Stimulated activated CD4-positive, alpha-beta T cell treated with anti-CD3 and anti-CD28 coated beads, Interleukin-15, amount 100 ng/mL, for 24 hours (primary cell): ENCODE results near the gene GUCY1A2.
"Not testable (repeated sequence)": the region's sequence is repeated elsewhere in the genome, so short reads cannot be mapped to it uniquely, and the experiment has no call there.

Experiments used
- DNase-seq: peaks from one replicate; pipeline ENCODE4 v3.0.0-alpha.2; 2020

The GUCY1A2 gene

DNA sequence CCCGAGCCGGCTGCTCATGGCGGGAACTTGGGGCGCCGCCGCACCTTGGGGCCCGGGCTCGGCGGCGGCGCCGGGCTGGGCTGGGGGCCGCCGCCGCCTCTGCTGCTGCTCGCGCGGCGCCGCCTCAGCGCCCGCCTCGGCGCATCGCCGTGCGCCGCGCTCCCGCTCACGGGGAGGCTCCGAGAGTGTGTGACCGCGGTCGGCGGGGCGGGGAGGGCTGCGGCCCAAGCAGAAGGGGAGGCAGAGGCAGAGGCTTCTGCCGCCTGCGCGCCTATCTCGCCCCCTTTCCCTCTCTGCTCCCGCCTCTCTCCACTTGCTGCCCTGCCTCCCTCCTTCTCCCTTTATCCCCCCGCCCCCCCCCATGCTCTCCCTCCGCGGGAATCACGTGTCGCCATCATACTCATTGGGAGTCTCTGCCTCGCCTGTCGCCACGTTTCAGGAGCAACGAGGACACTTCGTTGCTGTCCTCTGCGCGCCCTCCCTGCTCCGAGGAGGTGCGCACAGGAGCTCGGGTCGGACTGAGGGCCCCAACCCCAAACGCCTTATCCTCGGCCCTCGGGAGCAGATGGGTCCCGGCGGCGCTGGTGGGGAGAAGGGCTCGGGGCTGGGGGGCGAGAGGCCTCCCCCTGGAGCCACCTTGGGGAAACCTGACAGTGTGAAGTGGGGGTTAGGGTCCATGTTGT, at the start of gene GUCY1A2:
Gene GUCY1A2 (minus strand): TSS at position 258 of the 683 bp plus-strand sequence. CDS start 421 bp downstream, outside the sequence.
- peak; percentile 3 for DNase-seq

DNA sequence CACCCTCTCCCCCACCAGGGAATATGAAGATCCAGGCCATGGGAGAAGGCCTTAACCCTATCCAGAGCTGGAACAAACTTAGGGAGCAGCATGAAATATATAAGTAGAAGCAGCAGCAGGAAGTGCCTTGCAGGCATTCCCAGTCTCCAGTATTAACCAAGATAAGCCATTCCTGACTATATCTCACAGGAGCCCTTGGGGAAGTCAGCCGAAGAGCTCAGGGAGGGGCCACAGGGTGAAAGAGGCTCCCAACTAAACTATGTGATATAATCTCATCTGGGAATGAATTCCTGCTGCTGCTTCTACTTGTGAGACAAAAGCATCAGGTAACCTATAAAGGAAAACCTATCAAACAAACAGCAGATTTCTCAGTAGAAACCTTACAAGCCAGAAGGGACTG, 36.1 kb upstream of the GUCY1A2 start:
- DNase-seq = no peak

DNA sequence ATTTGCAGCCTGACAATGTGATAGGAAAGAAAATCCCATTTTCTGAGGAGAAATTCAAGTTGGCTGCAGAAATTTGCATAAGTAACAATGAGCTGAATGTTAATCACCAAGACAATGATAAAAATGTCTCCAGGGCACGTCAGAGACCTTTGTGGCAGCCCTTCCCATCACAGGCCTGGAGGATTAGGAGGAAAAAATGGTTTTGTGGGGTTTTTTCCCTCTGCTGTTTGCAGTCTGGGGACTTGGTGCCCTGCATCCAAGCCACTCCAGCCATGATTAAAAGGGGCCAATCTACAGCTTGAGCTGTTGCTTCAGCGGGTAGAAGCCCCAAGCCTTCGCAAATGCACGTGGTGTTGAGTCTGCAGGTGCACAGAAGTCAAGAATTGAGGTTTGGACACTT, 33.1 kb upstream of the GUCY1A2 start:
- not testable (repeated sequence) for DNase-seq

DNA sequence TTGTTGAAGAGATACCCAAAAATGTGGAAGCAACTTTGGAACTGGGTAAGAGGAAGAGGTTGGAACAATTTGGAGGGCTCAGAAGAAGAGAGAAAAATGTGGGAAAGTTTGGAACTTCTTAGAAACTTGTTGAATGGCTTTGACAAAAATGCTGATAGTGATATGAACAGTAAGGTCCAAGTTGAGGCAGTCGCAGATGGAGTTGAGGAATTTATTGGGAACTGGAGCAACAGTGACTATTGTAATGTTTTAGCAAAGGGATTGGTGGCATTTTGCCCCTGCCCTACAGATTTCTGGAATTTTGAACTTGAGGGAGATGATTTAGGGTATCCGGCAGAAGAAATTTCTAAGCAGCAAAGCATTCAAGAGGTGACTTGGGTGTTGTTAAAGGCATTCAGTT, 32.6 kb upstream of the GUCY1A2 start:
- not testable (repeated sequence) for DNase-seq

DNA sequence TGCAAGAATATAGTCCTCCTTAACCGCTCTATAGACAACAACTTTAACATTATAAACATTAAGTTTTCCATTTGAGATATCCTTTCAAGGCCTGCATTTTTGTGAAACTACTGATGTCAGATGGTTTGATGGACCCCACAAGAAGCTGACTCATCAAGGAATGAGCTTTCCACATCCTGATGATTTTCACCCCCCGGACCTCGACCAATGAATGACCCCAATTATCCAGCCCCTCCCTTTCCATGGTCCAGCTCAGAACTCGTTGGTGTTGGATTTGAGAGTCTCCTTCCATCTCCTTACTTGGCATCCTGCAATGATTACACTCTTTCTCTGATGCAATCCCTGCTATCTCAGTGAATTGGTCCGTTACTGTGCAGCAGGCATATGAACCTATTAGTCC, 31.8 kb upstream of the GUCY1A2 start:
- DNase-seq = no peak

GRCh38 chr11:107044503-107044902, 26.2 kb upstream of the GUCY1A2 start:
- no peak for DNase-seq

- no peak for DNase-seq
Measured at GRCh38 chr11:107043242-107044006, 25.1 kb upstream of the GUCY1A2 start.

GRCh38 chr11:107042748-107043147, 24.5 kb upstream of the GUCY1A2 start:
- no peak for DNase-seq

GRCh38 chr11:107041088-107041444, 22.8 kb upstream of the GUCY1A2 start:
- no peak for DNase-seq

- DNase-seq = no peak
Measured at GRCh38 chr11:107040433-107041087, 22.3 kb upstream of the GUCY1A2 start.

GRCh38 chr11:107025673-107026072, 7.4 kb upstream of the GUCY1A2 start:
- DNase-seq = no peak

DNA sequence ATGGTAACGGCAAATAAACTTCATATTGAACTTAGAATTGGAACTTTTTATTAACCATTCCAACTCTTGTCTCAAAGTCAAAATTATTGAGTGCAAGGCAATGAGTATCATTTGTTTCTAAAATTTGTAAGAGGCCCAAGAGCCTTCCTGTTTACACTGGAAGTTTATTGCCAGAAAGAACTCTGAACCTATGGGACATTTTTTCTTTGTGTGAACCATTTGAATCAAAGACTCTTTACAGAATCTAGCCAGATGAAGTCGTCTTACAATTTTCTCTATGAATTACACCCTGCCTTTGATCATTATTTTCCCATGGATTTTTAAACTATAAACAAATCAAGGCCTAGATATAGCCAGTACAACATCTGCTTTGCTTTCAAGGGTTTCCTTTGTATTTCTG, 2.3 kb upstream of the GUCY1A2 start:
- no peak for DNase-seq

- peak; percentile 9 for DNase-seq
Measured at GRCh38 chr11:107018902-107019493, 722 bp upstream of the GUCY1A2 start.

DNA sequence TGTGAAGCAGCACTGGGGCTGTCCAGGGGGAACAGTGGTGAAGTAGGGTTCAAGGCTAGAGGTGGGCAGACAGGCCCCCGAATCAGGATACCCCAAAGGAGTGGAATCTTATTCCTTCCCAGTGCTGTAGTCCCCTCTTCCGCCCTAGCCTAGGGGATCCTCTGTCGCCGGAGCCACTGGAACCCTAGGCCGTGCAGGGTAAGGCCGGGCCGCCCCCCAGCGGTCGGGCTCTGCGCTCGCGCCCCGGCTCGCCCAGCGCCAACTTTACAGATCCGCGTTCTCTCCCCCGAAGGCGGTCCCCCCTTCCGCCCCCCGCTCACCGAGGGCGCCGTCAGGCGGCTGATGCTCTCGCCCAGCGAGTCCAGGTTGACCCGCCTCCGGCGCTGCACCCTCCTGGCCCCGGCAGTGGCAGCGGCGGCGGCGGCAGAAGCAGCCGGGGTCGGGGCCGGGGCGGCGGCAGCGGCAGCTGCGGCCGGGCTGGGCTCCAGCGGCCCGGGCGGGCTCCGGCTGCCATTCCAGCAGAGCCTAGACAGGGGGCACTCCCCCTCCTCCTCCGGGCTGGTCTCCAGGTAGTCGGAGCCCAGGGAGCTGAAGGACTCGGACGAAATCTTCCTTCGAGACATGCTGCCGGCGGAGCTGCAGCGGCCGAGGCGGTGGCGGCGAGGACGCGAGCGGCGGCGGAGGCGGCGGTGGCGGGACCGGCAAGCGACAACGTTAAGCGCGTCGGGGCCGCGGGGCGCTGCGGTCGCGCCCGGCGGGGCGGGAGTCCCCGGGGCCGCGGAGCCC, 650 bp downstream of the GUCY1A2 start:
- DNase-seq = peak; percentile 33

- no peak for DNase-seq
Measured at GRCh38 chr11:107017104-107017432, 1.2 kb downstream of the GUCY1A2 start.

DNA sequence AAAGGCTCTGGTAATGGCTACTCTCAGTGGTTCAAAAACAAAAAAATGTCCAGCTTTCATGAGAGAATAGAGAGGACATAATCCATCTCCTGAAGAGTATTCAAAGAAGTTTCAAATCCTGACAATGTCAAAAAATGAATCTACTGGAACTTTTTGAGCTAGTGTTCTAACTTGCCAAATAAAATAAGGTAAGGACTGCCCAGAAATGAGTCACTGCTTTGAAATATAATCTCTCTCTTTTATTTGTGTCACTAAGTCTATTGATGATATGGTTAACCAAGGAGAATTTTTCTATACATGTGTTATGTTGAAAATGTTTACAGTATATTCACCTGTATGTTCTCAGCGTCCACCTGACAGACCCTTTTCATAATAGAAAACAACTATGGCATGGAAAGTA, 3.4 kb downstream of the GUCY1A2 start:
- DNase-seq = no peak

- DNase-seq = no peak
Measured at GRCh38 chr11:107011977-107012376, 6.3 kb downstream of the GUCY1A2 start.

GRCh38 chr11:107009190-107009589, 9.1 kb downstream of the GUCY1A2 start:
- no peak for DNase-seq

- DNase-seq = no peak
Measured at GRCh38 chr11:107006076-107006833, 12.0 kb downstream of the GUCY1A2 start.

DNA sequence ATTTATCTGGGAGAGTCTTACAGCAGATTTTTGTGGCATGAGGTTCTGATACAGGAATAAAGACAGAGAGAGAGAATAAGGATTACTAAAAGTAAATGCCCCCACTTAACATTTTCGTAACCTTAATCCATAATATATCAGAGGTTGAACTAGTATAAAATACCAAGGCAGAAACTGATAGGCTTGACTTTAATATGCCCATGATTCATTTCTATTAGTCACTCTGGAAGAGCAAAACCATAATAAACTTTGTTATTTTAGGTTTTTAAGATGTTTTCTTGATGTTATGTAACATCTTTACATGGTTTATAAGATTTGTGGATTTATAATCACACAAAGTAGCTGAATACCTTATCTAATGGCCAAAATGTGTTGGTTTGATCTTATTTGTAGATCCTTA, 19.1 kb downstream of the GUCY1A2 start:
- no peak for DNase-seq

- no peak for DNase-seq
Measured at GRCh38 chr11:106998916-106999188, 19.4 kb downstream of the GUCY1A2 start.
